HG03571 (cell line): Measurements from ENCODE around the gene PRKCZ.

ENCODE experiments used
- ATAC-seq: cut with Tn5 transposase; IDR thresholded peaks from one replicate; pipeline ENCODE4 v1.9.1; 2021; ENCODE audit not compliant: unreplicated experiment

Gene PRKCZ

DNA sequence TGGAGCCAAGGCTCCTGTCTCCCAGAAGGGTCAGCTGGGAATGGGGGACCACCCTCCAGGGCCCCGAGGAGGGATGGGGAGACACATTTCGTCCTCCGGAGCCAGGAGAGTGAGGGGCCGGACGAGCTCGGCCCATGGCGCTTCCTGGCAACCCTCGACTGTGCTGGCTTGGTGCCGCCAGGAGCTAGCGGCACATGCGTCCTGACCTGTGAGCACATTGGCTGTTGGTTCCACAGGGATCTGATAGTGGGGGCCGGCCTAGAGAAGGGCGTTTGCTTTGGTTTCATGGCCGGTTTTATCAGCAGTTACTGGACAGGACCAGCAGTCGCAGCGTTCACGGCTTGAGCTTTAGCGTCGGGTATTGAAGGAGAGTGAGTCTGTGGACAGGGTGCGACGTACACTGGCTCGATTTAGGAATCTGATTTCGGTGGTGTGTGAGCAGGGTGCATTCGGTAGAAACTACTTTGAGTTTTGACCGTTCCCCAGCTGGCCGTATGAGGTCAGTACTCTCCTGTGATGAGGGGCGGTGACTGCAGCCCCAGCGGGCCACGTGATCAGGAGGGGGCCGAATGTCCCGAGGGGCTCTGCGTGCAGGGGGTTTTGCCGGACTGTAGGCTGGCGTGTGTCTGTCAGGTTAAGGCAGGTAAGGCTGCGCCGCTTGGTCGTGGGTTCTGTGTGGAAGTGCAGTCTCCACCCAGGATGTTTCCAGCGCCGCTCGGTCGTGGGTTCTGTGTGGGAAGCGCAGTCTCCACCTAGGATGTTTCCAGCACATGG lies 125.7 kb downstream of the PRKCZ start:
- no peak for ATAC-seq

DNA sequence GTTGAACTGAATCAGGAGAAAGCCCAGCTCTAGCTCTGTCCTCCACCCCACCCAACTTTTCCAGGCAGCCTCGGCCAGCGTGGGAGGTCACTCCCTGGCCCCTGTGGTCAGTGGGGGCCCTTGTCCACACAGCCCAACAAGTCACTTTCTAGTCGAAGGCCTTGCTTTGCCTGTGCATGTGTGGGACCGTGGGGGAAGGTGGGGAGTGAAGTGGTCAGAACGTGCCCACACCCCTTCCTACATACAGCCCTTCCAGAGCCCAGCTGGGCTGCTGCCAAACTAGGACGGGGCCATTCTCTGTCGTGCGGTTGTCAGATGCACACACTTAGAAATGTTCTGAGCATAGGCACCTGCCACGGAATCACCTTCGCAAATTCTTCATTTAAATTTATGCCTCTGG lies 126.4 kb downstream of the PRKCZ start:
- ATAC-seq = no peak

DNA sequence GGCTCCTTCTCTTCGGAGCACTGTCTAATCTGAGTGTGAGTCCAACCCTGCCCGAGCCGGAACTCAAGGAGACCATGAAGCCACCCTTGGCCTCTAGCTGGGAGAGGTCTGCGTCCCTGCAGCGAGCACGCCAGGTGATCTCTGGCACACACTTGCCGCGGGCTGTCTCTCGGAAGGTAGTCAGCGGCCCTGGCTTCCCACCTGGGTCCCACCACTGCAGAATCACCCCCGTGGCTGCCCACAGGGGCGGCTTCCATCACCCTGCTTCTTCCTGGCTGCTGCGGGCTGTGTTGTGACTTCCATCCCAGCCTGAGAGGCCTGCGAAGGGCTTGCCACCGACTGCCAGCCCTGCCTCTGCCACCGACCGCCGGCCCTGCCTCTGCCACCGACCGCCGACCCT lies 127.3 kb downstream of the PRKCZ start:
- ATAC-seq = no peak

DNA sequence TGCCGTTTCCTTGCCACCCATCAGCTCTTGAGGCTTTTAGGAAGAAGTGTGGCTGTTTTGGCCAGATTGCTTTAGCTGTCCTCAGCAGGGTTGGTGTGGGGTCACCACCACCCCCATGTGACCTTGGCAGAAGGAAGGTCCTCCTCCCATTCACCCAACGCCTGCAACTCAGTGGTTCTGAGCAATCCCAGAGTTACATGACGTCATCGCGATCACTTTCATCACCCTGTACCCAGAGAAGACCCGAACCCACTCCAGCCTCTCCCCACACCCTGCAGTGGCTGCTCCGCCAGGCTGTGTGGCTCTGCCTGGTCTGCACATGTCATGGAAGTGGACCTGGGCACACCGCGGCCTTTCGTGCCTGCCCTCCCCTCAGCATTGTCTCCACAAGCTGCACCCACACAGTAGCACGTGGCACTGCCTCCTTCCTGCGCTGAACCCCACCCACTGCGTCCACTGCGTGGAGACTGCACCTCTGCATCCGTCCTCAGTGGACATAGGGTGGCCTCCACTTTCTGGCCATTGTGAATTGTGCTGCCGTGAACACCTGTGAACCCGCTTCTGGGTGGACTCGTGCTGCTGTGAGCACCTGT lies 127.8 kb downstream of the PRKCZ start:
- no peak for ATAC-seq

DNA sequence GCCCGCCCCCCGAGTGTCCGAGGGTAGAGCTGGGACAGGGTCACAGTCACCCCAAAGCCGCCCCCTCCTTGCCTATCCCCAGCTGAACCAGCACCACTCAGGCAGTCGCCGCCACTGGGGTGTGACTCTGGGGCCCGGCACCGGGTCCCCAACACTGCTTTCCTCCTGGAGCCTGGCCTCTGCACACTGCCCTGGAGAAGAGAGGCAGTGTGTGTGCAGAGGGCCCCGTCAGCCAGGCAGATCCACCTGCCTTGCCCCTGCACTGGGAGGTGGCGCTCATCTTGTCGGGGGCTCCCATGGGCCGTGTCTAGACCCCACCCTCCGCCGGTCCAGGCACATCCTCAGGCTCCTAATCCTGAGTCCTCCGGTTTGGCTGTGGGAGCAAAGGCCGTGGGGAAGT lies 128.7 kb downstream of the PRKCZ start:
- ATAC-seq = no peak

DNA sequence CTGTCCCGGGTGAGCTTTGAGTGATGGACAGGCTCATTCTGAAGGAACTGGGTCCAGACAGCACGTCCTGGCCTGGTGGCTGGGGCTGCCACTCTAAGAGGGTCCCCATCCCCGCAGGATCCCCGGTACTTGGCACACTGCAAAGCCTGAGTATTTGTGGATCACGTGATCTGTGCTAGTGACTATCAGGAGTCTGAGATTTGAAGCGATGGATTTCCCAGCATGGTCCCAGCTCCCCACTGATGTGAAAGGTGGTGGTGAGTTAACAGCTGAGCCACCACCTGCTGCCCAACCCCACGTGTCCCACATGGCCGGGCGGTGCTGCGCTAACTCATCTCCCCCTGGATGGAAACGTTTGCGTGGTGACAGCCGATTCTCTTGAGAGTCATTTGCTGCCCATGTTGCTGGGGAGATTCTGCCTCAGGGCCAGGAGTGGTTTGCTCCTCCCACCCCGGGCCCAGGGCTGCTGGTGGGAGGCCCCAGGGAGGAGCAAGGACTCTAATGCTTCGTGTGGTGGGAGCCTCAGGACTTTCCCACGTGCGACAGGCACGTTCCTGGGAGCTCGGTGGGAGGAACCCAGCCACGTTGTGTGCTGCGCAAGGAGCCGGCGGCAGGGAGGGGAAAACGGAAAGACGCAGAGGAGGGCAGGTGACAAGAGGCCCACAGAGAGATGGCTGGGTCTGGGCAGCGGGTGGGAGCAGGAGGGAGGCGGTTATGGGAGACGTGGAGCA lies 129.2 kb downstream of the PRKCZ start:
- ATAC-seq = no peak

DNA sequence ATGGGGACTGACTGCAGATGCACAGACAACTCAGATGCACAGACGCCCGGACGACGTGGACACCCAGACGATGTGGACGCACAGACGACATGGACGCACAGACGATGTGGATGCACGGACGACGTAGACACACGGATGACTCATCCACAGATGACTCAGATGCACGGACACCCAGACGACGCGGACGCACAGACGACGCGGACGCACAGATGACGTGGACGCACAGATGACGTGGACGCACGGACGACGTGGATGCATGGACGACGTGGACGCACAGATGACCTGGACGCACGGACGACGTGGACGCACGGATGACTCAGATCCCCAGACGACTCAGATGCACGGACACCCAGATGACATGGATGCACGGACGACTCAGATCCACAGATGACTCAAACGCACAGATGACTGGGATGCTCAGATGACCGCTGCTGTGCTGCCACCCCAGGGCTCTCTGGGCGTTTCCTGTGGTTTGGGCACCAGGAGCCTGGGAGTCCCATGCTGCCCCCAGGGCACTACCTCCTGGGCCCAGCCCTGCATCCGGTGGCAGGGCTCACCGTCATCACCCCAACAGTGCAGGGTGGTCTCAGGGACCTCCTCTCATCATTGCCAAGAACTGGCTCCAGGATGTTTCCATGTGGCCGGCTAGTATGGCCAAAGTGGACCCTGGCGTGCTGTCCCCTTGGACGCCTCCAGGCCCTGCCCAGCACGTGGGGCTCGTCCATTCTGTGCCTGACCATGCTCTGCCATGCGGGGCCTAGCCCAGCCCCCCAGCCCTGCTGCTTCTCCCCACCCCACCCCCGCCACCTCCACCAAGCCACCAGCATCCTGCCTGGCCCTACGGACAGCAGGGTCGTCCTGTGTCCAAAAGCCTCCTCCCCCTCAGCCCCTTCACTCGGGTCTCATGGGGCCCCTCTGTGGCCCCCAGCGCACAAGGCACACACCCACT lies 130.4 kb downstream of the PRKCZ start:
- ATAC-seq = no peak

DNA sequence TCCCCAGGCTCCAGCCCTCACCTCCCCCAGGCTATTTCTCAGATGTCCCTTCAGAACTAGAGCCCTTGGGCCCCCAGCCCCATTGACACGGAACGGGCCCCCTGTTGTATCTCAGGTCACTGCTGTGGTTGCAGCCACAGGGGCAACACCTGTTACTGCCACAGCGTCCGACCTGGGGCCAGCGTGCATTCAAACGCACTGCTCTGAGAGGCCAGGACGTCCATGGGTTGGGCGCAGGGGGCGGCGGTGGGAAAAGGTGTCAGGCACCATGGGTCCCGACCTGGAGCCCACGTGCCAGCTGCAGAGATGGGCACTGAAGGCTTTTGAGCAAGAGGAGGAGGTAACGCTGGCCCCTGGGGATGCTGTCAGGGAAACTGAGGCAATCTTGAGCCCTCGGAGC lies 131.1 kb downstream of the PRKCZ start:
- no peak for ATAC-seq

DNA sequence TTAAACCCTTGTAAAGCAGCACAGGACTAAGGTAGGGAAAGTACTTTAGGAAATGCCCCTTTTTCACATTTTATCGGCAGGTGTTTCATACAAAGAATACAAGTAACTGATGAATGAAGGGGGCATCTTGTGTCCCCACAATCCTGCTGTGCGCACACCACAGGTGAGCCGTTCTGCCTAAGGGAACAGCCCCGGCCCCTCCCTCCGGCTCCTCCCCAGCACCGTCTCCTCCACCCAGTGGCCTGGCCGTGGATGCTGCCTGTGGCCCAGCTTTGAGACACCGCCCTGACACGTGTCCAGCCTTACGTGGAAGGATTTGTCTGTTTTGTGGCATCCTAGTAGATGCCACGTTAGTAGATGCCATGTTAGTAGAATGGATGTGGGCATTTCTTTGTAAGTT lies 131.5 kb downstream of the PRKCZ start:
- no peak for ATAC-seq

DNA sequence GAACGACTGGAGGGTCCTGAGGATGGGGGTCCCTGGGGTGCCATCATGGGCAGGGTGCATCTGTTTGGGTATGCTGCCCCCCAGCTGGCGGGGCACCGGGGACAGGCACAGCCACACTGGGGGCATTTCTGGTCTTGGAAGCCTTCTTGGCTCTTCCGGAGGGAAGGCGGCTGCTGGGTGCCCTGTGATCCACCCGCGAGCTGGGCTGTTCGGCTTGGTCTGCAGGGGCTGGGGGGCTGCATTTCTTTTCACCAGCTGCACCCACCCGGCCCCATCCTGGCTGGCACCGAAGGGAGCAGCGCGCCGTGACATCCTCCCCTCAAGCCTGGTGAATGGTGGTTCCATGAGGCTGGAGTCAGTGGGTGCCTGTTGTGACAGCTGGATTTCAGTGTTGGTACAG lies 132.2 kb downstream of the PRKCZ start:
- no peak for ATAC-seq

DNA sequence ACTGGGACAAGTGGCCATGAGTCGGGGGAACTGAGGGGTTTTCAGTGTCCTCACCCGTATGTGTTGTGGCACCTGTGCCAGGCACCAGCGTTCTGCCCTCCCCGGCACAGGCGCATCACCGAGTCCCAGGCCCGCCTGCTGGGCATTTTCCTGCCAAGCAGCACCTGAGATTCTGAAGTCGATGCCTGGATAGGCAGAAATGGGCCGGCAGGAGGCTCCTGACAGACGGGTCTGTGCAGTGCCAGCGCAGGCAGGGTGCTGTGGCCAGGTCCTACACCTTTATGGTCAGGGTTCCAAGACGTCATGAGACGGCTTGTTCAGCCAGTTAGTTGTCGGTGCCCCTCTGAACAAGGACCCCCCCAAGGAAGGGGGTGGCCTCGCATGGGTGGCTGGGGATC lies 133.7 kb downstream of the PRKCZ start:
- no peak for ATAC-seq

DNA sequence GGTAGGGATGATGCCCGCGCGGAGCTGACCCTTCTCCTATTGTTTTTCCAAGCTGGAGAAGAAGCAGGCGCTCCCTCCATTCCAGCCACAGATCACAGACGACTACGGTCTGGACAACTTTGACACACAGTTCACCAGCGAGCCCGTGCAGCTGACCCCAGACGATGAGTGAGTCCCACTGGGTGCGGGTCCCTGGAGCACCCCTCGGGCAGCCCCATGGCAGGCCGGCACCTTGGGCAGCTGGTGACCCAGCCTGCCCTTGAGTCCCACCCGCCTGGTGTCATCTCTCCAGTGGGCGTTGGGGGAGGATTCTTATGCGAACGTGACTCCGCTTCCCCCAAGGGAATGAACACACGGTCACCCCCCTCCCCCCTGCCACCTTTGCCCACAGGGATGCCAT lies 134.3 kb downstream of the PRKCZ start:
- no peak for ATAC-seq

DNA sequence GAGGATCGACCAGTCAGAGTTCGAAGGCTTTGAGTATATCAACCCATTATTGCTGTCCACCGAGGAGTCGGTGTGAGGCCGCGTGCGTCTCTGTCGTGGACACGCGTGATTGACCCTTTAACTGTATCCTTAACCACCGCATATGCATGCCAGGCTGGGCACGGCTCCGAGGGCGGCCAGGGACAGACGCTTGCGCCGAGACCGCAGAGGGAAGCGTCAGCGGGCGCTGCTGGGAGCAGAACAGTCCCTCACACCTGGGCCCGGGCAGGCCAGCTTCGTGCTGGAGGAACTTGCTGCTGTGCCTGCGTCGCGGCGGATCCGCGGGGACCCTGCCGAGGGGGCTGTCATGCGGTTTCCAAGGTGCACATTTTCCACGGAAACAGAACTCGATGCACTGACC lies 134.7 kb downstream of the PRKCZ start:
- no peak for ATAC-seq

DNA sequence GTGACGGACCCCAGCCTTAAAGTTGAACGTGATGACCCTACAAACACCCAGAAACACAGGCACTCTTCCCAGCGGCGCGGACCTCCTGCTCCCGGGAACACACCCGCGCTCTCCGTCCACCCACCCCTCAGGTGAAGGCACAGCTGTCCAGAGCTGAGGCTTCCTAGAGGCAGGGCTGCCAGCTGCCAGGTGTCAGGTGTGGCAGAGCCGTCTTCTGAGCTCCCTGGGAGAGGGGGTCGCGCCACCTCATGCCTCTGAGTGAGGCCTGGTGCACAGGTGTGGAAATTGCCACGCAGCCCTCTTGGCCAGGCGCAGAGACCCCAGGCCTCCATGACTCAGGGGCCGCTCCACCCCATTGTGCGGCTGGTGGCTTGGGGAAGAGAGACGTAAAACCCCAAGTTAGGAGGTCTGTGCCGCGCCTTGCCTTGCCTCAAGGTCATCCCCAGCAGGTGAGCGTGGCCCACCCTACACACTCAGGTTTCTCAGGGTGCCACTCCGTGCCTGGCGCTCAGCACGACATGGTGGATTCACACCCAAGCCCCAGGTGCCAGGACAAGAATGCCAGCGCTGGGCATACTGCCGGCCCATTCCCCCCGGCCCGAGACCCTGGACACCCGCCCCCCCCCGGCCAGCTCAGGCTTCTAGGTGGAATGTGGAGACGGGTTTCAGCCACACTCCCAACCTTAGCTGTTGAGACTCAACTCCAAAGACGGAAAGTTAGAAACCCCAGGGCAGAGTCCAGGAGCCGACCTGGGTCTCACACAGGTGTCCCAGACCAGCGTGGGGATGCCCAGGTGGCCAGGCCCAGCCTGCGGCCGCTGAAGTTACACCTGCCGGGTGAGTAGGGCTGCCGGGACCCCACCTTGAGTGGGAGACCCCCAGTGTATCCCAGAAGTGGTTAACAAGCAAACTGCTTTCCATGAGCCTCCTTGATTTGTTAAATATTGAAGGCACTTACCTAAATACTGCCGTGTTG lies 136.0 kb downstream of the PRKCZ start:
- no peak for ATAC-seq

DNA sequence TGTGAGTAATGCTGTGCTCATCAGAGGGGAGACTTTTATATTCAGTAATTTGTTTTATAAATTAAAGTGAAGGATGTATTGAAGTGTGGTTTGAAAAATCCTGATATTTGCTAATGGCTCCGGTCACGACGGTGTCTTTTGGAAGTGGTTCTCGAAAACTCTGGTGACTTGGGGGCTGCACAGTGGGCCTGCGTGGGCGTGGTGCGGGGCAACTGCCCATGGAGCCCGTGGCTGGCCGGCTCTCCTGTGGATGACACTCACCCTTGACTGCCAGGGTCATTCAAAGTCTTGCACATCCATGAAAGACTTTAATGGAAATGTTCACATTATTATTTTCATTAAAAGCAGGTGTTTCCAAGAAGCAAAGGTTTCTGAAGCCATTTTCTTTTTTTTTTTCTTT lies 136.7 kb downstream of the PRKCZ start:
- ATAC-seq = no peak

DNA sequence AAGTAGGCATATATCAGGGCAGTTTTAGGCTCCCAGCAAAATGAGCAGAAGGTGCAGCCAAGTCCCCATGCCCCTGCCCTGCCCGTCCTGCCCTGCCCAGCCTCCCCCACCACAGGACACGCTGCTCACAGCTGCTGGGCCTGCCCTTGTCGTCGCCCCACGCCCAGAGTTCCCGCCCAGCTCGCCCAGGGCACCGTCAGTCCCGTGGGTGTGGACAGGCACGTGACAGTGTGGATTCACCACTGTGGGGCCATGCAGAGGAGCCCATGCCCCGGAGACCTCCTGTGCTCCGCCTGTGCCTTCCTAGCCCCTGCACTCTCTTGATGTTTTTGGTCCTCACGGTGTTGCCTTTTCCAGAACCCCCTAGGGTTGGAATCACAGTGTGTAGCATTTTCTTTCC lies 137.4 kb downstream of the PRKCZ start:
- no peak for ATAC-seq

DNA sequence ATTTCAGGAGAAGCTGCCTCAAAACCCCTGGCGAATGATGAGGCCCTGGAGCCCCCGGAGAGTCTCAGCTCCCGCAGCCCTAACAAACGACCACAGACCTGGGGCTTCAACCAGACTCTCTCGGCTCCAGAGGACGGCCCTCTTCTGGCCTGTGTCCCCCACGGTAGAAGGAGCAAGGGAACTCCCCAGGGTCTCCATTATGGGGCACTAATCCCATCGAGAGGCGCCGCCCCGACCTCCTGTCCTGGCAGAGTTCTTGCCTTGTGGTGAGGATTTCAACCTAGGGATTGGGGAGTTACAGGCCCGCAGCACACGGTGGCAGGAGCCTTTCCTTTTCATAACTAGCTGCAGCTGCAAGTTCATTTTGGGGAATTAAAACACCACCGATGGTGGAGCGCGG lies 138.1 kb downstream of the PRKCZ start:
- no peak for ATAC-seq

DNA sequence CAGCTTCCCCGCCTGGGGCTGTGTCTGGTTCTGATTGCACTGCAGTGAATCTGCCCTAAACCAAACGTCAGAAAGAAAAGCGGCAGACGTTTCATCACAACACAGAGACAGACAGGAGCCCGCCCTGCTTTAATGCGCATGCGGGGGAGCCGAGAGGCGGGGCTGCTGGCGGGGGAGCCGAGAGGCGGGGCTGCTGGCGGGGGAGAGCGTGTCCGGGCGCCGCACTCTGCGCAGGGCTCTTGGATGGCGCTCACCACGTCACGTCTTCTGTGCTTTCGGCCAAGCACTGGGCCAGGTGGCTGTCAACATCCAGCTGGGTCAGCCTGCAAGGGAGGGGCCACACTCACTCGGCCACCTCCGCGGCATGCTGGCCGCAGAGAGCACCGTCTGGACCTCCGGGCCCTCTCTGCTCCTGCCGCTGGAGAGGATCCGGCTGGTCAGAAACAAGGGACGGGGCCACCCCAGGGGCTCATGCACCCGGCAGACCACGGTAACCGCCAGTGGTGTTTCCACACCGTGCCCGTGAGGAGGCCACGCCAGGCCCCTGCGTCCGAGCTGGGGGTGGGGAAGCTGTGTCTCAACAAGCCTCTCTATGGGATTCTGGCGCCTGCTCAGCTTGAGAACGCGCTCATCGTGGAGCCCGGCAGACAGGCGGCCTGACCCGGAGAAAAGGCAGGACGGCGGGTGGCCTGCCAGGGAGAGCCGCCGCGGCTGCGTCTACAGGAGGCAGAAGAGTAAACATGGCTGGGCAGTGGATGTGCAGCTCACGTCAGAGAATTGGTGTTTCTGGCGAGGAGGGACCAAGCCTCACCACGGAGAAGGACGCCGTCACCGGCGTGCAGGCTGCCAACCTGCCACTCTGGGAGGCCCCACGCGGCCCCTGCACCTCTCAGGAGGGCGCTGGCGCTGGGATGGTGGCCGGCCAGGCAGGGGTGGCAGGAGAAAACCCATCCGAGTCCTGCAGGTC lies 139.5 kb downstream of the PRKCZ start:
- no peak for ATAC-seq

DNA sequence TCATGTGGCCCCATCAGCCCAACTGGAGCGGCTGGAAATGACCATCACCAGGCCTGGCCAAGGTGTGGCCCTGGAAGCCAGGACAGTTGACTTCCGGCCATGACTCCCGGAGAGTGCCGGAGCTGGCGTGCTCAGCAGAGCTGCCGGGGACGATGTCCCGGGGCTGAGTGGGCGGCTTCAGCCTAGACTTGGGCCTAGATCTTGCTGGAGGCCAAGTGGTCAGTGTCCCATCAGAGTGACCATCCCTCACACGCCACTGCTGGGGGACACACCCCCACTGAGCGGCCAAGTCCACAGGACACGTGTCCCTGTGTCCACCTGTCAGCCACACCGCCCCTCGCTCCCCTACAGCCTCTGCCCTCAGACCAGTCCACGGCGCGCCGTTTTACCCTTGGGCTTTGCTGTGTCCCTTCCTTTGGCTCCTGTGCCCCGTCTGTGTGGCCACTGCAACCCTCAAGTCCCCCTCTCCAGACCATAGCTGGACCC lies 140.3 kb downstream of the PRKCZ start:
- ATAC-seq = no peak
